ENCODE measurements around the gene THAP10. TPM values are rescaled to one million over a fixed set of nuclear protein-coding genes. Genes with fewer than 3 reads are reported as not detected.

THAP10 gene
- total RNA-seq, 1 experiment from 2014 or later = 2.6 TPM

GRCh38 chr15:70922119-70922518 is 29.9 kb upstream of the THAP10 start (continued):
- TF ChIP-seq ARID4B (CRISPR knock-in tag; IDR thresholded peaks at IDR 0.05; ENCODE audit: borderline replicate concordance) = no peak
- no peak for TF ChIP-seq FOXK1 (CRISPR knock-in tag; IDR thresholded peaks at IDR 0.05)
- no peak for TF ChIP-seq E2F4 (CRISPR knock-in tag; IDR thresholded peaks at IDR 0.05; ENCODE audit: borderline replicate concordance, low read depth)
- TF ChIP-seq MAX (CRISPR knock-in tag; IDR thresholded peaks at IDR 0.05) = no peak
- no peak for TF ChIP-seq ATF1 (CRISPR knock-in tag; IDR thresholded peaks at IDR 0.05)
- TF ChIP-seq USF2 (CRISPR knock-in tag; IDR thresholded peaks at IDR 0.05) = no peak
- TF ChIP-seq IRF2 (CRISPR knock-in tag; IDR thresholded peaks at IDR 0.05; ENCODE audit: borderline replicate concordance, low read depth) = no peak
- no peak for TF ChIP-seq JAZF1 (CRISPR knock-in tag; IDR thresholded peaks at IDR 0.05)

- Mint-ChIP-seq H3K9me3 (peaks cover 6% of the 10 kb centered on the region), H3K36me3 (no peaks in the 10 kb centered on the region), H3K4me3 (no peak overlapping the region), H3K4me1 (no peaks in the 10 kb centered on the region), H3K27me3 (ENCODE audit: low read depth) (no peaks in the 10 kb centered on the region), H3K27ac (no peak overlapping the region)
- no peak for DNase-seq (ENCODE audit: low spot score)
- no peak for ATAC-seq
- ChIA-PET POLR2A (no interaction called here), CTCF (interaction anchor here (0.6 to 1.1 kb wide), 2 partner anchors 14 to 1463 kb away, joined by 3 read pairs; no protein-coding TSS in a partner anchor)
- TF ChIP-seq CTCF (IDR thresholded peaks at IDR 0.05) (no peak), SP1 (CRISPR knock-in tag; conservative IDR thresholded peaks at IDR 0.05) (no peak), TEAD4 (CRISPR knock-in tag; IDR thresholded peaks at IDR 0.05) (no peak), ZNF532 (CRISPR knock-in tag; IDR thresholded peaks at IDR 0.05; ENCODE audit: borderline replicate concordance) (no peak), MXD4 (CRISPR knock-in tag; IDR thresholded peaks at IDR 0.05; ENCODE audit: borderline replicate concordance) (no peak), KAT7 (CRISPR knock-in tag; IDR thresholded peaks at IDR 0.05; ENCODE audit: borderline replicate concordance) (no peak), ARID4B (CRISPR knock-in tag; IDR thresholded peaks at IDR 0.05; ENCODE audit: borderline replicate concordance) (no peak)
Observed at GRCh38 chr15:70920981-70921696, 28.9 kb upstream of the THAP10 start.

Data from WTC11 (cell line).